Measurements from ENCODE around the gene PASK.

PASK gene

DNA sequence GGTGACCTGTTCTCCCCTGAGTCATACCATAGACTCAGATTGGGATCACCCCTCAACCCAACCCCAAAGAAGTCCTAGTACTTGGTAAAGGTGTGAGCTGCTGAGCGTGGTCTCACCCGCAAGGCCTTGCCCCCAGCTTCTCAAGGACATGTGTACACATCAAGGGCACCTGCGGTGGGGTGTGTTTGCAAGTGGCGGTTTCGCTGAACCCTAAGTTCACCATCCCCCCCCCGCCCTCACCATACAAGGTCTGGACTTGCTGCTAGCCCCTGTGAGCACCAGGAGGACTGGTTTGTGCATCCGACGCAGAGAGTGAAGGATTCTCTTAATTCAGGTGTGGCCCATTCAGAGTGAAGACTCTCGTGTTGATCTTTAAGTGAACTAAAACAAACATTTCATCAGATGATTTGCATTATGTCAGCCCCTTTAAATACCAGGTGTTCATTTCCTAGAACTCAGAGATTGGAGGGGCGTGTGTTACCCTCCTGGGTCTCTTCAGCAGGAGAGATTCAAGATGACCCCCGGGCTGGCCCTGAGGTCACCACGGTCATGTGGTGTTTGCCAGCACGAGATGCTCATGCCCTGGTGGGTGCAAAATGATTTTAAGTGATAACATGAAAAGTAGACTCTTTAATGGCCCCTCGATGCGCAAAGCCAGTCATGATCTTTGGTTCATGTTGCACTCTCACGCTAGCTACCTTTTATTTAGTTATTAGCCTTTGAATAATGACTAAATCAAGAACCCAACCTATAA is 75.0 kb downstream of the PASK start:
- Mint-ChIP-seq H3K27ac (no peak overlapping the region), H3K4me3 (no peak overlapping the region), H3K27me3 (ENCODE audit: low read depth) (no peaks in the 10 kb centered on the region), H3K4me1 (ENCODE audit: low read depth) (no peaks in the 10 kb centered on the region), H3K9me3 (no peaks in the 10 kb centered on the region), H3K36me3 (ENCODE audit: low read depth) (peaks cover 2% of the 10 kb centered on the region)
- no peak for DNase-seq (ENCODE audit: low spot score)

DNA sequence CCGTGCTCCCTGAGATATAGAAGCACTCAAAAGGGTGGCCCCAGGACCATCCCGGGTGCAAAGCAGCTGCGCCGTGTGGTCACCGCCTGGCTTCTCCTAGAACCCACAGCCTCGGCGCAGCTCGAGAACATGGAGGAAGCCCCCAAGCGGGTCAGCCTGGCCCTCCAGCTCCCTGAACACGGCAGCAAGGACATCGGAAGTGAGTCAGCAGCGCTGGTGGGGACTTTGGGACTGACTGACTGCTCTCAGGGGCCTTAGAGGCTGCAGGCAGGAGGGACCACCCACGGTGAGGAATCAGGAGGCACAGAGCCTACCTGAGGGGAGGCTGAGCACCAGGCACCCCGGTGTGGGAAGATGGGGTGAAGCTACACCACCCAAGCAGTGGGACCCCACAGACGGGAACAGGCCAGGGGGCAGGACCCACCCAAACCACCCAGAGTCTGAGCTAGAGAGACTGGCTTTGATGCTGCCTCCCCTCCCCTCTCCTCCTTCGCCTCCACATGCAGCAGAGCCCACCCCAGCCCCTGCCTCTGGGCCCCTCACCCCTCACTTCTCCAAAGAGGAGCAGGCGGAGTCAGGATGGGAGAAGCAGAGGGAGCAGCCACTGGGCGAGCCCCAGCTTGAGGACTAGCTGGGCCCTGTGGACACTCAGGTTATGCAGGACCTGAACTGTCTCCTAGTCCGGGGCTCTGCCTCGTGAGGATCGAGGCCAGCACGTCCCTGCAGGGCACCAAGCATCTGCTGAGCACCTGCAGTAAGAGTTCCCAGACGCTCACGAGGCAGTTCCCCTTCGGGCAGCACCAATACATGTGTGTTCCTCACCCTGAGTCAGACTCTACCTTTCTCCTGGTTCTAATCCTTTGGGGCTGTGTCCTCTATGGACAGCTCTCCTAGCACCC is 75.9 kb downstream of the PASK start:
- Mint-ChIP-seq H3K9me3 (no peaks in the 10 kb centered on the region), H3K4me3 (no peak overlapping the region), H3K36me3 (ENCODE audit: low read depth) (peaks cover 2% of the 10 kb centered on the region), H3K27me3 (ENCODE audit: low read depth) (no peaks in the 10 kb centered on the region), H3K4me1 (ENCODE audit: low read depth) (no peaks in the 10 kb centered on the region), H3K27ac (no peak overlapping the region)
- no peak for DNase-seq (ENCODE audit: low spot score)

DNA sequence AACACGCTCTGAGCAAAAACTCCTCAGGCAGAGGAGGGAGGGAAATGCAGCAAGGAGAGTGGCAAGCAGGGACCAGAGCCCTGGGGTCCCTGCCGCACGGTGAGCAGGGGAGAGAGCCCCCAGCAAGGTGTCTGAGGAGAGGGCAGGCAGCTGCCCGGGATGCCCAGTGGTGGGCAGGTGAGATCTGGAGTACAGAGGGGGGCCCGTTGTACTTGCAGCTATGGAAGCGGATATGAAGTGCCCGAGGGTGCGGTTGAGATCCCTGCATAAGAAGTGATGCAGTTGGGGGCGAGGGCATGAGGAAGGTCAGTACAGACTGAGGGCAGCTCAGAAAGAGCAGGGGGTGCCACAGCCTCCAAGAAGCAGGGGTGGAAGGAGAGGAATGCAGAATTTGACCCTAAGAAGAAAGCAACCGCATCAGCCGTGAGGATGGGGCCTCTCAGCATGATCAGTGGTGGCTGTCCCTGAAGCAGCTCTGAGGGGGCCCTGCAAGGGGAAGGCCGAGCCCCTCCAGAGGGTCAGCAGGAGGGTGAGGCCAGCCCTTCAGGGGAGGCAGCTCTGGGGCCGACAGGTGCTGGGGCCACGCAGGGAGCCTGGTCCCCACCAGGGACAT is 76.6 kb downstream of the PASK start:
- Mint-ChIP-seq H3K27me3 (ENCODE audit: low read depth) (no peaks in the 10 kb centered on the region), H3K4me3 (no peak overlapping the region), H3K9me3 (no peaks in the 10 kb centered on the region), H3K36me3 (ENCODE audit: low read depth) (peaks cover 2% of the 10 kb centered on the region), H3K4me1 (ENCODE audit: low read depth) (no peaks in the 10 kb centered on the region), H3K27ac (no peak overlapping the region)
- no peak for DNase-seq (ENCODE audit: low spot score)

DNA sequence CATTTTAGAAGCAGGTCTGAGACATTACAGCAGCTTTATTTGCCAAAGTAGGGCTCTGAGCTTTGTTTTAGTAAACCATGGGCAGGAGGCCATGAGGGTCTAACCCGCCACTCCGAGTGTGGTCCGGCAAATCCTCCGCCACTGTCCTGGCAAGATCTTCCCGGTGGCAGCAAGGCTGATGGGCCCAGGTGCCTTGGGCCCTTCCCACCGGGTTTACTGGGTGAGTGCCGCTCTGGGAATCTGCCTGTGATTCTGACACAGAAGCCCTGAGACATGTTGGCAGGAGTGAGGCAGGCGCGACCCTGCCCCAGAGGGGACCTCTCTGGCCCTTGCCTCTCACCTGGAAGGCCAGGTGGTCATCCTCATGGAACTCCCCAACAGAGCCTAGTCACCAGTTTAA is 77.1 kb downstream of the PASK start:
- Mint-ChIP-seq H3K9me3 (no peaks in the 10 kb centered on the region), H3K27me3 (ENCODE audit: low read depth) (no peaks in the 10 kb centered on the region), H3K4me3 (no peak overlapping the region), H3K36me3 (ENCODE audit: low read depth) (peaks cover 2% of the 10 kb centered on the region), H3K4me1 (ENCODE audit: low read depth) (no peaks in the 10 kb centered on the region), H3K27ac (no peak overlapping the region)
- no peak for DNase-seq (ENCODE audit: low spot score)

DNA sequence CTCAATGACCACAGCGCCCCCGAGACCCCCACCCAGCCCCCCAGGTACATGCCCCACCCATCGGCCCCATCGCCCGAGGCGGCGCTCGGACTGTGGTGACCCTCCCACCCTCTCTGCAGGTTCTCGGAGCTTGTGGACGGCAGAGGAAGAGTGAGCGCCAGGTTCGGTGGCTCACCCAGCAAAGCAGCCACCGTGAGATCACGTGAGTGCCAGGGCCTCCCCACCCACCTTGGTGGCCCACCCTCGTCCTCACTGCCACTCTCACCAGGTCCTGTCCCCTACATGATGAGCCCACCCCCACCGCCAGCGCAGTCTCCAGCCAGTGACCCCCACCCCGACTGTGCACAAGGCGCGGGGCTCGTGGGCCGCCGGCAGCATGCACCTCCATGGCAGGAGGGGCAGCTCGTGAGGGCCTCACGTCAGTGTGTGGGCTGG is 77.6 kb downstream of the PASK start:
- Mint-ChIP-seq H3K27ac (no peak overlapping the region), H3K9me3 (no peaks in the 10 kb centered on the region), H3K27me3 (ENCODE audit: low read depth) (no peaks in the 10 kb centered on the region), H3K36me3 (ENCODE audit: low read depth) (peaks cover 2% of the 10 kb centered on the region), H3K4me1 (ENCODE audit: low read depth) (no peaks in the 10 kb centered on the region), H3K4me3 (no peak overlapping the region)
- no peak for DNase-seq (ENCODE audit: low spot score)

DNA sequence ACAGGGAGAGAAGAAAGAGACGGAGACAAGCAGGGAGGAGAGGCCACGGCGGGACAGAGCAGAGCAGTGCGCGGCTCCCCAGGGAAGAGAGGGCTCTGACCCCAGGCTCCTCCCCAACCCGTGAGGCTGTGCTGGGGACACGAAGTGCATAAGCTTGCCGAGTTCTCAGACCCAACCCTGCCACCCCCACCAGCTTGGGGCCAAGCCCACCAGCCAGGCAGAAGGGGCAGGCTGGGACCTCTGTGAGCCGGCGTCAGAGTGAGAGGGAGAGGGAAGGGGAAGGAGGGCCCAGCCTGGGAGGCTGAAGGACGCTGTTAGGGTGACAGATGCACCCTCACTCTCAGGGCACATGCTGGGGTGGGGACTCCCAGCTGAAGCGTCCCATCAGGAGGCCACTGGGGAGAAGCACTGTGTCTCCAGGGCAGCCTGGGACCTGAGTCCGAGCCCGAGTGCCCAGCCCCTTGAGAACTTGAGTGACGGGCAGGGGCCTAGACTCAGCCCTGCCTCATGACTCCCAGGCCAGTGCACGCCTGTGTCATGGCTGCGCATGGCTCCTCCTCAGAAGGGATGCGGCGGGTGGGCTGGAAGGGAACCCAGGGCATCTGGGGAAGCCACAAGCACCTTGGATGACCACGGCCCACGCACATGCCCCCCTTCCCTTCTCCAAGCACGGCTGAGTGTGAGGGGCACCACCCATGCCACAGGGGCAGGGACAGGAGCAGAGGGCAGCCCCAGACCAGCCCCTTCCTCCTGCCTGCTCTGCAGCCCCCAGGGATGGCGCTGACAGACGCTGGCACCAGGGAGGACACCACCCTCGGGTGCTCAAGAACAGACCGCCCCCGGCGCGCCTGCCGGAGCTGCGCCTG is 78.2 kb downstream of the PASK start:
- no peaks in the 10 kb centered on the region for H3K9me3 Mint-ChIP-seq
- no peaks in the 10 kb centered on the region for H3K4me1 Mint-ChIP-seq (ENCODE audit: low read depth)
- no peaks in the 10 kb centered on the region for H3K27me3 Mint-ChIP-seq (ENCODE audit: low read depth)
- peaks cover 2% of the 10 kb centered on the region for H3K36me3 Mint-ChIP-seq (ENCODE audit: low read depth)
- H3K27ac Mint-ChIP-seq = no peak overlapping the region
- DNase-seq (ENCODE audit: low spot score) = no peak
- H3K4me3 Mint-ChIP-seq = no peak overlapping the region

DNA sequence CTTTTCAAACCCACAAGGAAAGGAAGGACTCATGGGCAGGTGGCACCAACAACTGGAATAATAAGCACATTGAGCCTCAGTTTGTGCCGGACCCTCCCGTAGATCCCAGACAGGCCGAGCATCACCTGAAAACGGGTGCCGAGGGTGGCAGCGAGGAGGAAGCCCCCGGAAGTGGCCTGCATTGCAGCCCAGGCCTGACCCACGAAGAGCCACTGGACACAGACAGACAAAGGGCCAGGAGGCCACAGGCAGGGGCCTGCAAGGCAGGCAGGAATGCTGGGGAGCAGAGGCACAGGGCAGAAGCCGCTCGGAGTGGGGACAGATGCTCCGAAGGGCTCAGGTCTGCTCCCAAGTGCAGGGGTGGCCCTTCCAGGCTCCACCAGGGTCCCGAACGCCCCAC is 78.9 kb downstream of the PASK start:
- no peaks in the 10 kb centered on the region for H3K4me1 Mint-ChIP-seq (ENCODE audit: low read depth)
- no peak overlapping the region for H3K27ac Mint-ChIP-seq
- no peak for DNase-seq (ENCODE audit: low spot score)
- no peaks in the 10 kb centered on the region for H3K9me3 Mint-ChIP-seq
- no peaks in the 10 kb centered on the region for H3K27me3 Mint-ChIP-seq (ENCODE audit: low read depth)
- H3K36me3 Mint-ChIP-seq (ENCODE audit: low read depth) = no peaks in the 10 kb centered on the region
- no peak overlapping the region for H3K4me3 Mint-ChIP-seq

DNA sequence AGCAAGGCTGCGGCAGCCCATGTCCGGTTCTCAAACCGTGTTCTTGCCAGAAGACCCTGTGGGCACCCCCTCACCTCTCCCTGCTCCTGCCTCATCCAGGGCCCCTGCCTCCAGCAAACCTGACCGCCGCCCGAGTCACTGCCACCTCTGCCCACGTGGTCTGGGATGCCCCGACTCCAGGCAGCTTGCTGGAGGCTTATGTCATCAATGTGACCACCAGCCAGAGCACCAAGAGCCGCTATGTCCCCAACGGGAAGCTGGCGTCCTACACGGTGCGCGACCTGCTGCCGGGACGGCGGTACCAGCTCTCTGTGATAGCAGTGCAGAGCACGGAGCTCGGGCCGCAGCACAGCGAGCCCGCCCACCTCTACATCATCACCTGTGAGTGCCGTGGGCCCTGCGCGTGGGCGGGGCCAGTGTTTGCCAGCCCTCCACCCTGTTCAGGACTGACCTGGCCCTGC is 79.4 kb downstream of the PASK start:
- Mint-ChIP-seq H3K4me3 (no peak overlapping the region), H3K27me3 (ENCODE audit: low read depth) (no peaks in the 10 kb centered on the region), H3K4me1 (ENCODE audit: low read depth) (no peaks in the 10 kb centered on the region), H3K9me3 (no peaks in the 10 kb centered on the region), H3K36me3 (ENCODE audit: low read depth) (no peaks in the 10 kb centered on the region), H3K27ac (no peak overlapping the region)
- DNase-seq (ENCODE audit: low spot score) = no peak

DNA sequence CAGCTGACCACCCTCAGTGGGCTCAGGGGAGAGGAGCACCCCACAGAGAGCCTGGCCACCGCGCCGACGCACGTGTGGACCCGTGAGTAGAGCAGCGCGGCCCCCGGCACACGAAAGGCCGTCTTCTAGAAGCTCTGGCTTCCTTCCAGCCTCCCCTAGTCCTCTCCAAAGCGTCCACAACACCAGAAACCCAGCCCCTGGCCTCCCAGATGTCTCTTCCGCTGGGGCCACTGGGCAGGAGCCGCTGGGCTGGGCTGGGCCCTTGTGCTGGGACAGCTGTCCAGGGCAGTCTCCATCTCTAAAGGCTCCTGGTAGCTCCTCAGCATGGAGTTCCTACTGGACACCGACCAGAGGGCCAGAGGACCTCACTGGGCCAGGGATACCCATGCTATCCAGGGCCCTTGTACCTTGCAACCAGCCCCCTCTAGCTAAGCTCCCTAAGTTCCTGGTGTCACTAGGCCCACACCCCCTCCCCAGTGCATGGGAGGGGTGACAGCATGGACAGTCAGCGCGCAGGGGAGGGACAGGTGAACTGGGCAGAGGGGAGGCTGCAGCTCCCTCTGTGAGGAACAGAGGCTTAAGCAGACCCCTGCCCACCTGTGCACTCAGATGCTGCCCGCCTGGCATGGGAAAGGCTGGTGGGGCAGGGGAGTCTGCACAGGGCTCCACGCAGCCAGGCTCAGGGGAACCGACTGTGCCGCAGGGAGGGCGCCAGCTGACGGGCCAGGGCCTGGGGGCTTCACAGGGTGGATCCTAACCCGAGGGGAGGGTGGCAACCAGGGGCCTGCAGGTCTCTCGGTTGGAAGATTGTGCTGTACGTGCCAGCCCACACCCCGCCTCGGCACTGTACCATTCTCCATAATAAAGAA is 80.1 kb downstream of the PASK start:
- Mint-ChIP-seq H3K4me1 (ENCODE audit: low read depth) (no peaks in the 10 kb centered on the region), H3K4me3 (no peak overlapping the region), H3K36me3 (ENCODE audit: low read depth) (no peaks in the 10 kb centered on the region), H3K27ac (no peak overlapping the region), H3K9me3 (no peaks in the 10 kb centered on the region), H3K27me3 (ENCODE audit: low read depth) (no peaks in the 10 kb centered on the region)
- no peak for DNase-seq (ENCODE audit: low spot score)

DNA sequence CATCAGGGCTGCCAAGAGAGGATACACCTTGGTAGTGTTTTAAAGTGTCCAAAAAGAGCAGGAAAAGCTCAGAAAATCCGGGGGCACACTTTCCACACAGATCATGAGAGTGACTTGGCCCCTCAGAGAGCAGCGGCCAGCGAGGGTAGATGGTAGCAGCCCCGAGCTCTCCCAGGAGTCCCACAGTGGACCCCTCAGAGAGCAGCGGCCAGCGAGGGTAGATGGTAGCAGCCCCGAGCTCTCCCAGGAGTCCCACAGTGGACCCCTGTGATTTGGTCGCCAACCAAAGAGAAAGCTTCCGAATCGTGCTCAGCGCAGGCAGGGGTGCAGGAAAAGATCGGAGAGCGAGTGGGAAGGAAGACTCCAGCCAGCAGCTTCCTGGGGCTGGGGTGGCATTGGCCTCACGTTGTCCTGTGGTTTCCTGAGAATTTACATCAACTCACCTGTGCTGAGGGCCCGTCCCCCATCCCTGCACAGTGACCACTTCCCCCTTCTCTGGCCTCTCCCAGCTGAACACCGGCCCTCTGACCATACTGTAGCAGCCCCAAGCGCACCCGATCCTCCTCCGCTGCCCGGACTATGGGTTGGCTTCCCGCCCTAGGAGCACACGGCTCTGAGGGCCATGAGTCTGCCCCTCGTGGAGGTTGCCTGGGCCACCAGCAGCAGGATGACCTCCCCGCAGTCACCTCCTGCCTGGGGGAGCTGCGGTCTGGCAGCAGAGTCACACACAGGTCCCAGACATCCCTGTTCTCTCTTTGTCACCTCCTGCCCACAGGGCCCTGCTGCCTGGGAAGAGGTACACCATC is 80.9 kb downstream of the PASK start:
- DNase-seq (ENCODE audit: low spot score) = no peak
- H3K4me3 Mint-ChIP-seq = no peak overlapping the region
- no peaks in the 10 kb centered on the region for H3K36me3 Mint-ChIP-seq (ENCODE audit: low read depth)
- no peaks in the 10 kb centered on the region for H3K27me3 Mint-ChIP-seq (ENCODE audit: low read depth)
- no peaks in the 10 kb centered on the region for H3K4me1 Mint-ChIP-seq (ENCODE audit: low read depth)
- no peak overlapping the region for H3K27ac Mint-ChIP-seq
- H3K9me3 Mint-ChIP-seq = no peaks in the 10 kb centered on the region

DNA sequence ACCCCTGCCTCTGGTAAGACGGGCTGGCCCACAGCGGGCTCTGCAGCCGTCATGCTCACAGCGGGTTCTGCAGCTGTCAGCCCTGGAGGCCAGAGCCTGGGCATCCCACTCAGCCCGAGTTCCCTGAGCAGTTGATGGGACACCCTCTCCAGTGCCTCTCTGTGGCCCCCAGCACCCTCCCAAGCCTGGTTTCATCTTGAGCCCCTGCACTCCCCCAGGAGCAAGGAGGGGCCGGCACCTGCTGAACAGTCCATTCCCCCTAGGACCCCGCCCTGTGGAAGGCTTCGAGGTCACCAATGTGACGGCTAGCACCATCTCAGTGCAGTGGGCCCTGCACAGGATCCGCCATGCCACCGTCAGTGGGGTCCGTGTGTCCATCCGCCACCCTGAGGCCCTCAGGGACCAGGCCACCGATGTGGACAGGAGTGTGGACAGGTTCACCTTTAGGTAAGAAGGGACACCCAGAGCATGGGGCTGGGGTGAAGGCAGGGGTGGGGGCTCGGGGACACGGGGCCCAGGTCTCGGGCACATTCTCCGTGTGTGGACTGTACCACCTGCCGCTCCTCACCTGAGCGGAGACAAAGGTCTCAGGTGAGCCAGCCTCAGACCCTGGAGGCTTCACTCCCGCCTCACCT is 81.7 kb downstream of the PASK start:
- Mint-ChIP-seq H3K27ac (no peak overlapping the region), H3K9me3 (no peaks in the 10 kb centered on the region)

DNA sequence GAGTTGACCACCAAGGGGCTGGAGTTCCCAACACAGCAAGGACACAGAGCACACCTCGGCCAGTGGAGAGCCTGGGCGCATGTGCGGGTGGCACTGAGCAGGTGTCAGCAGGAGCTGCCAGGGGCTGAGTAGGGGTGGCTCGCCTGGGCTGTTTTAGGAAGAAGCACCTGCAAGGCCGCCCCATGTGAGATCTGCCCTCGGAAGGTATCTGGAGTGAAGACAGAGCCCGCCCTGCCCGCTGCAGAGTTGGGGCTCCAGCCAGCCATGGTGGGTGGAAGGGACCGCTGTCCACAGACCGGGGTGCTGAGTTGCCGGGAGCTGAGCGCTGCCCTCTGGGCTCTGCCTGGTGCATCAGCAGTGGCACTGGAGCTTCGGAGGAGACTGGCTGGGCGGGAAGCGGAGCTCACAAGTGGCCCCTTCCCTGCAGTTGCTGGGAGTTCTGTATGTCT is 82.4 kb downstream of the PASK start:
- DNase-seq (ENCODE audit: low spot score) = no peak
- Mint-ChIP-seq H3K36me3 (ENCODE audit: low read depth) (no peaks in the 10 kb centered on the region), H3K4me3 (no peak overlapping the region), H3K27ac (no peak overlapping the region), H3K27me3 (ENCODE audit: low read depth) (no peaks in the 10 kb centered on the region), H3K9me3 (no peaks in the 10 kb centered on the region), H3K4me1 (ENCODE audit: low read depth) (no peaks in the 10 kb centered on the region)

More for the DNA sequence above, 81.7 kb downstream of the PASK start:
- Mint-ChIP-seq H3K36me3 (ENCODE audit: low read depth) (no peaks in the 10 kb centered on the region), H3K4me3 (no peak overlapping the region), H3K4me1 (ENCODE audit: low read depth) (no peaks in the 10 kb centered on the region), H3K27me3 (ENCODE audit: low read depth) (no peaks in the 10 kb centered on the region)
- DNase-seq (ENCODE audit: low spot score) = no peak

All from T-helper 2 cell treated with Interferon-gamma antibody and Interleukin-4, amounts not matched to agents 5 μg/mL and 100 μg/mL, for 36 hours (primary cell).